ENCODE measurements around the gene DDX20. TPM values are rescaled to one million over a fixed set of nuclear protein-coding genes. Genes with fewer than 3 reads are reported as not detected.

Gene DDX20
- total and polyA plus RNA-seq, 4 experiments from 2014 or later: 10.1 to 26.0 (median 18.0) TPM

DNA sequence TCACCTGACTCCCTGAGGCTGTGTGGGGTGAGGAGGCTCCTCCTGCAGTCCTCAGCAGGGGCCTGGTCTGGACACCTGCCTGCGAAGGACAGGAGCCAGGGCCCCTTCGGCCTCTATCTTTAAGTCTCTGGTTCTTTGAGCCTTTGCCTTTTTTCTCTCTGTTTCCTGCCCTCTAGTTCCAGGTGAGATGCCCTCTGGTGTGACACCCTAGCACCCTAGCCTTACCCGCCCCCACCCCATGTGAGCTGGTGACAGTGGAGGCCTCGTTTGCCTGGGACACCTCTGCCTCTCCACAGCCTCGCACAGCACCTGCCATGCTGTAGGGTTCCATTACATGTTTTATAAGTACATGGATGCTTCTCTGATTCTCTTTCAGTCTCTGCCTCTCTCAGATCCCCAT lies 47.3 kb downstream of the DDX20 start:
- intact Hi-C loops (cut with micrococcal nuclease): no loop called here
- no peak overlapping the region for H3K4me3 Mint-ChIP-seq
- Histone ChIP-seq H3K4me3 (ENCODE audit: low read length in 2 of 2) (no peak overlapping the region), H3K27ac (ENCODE audit: low read depth, low read length) (no peak overlapping the region), H3K9me3 (ENCODE audit: control insufficient read depth in 1 of 2, low read length in 2 of 2) (no peaks in the 10 kb centered on the region), H3K27me3 (ENCODE audit: insufficient read depth, low read length) (no peaks in the 10 kb centered on the region), H3K4me1 (ENCODE audit: insufficient read depth, low read length) (peaks cover 5% of the 10 kb centered on the region), H3K36me3 (ENCODE audit: insufficient read depth, low read length) (no peaks in the 10 kb centered on the region)
- peaks cover 0 to 6% (median 0%) of the 10 kb centered on the region in 8 donors for H3K9me3 Mint-ChIP-seq
- no peak for DNase-seq
- H3K27ac Mint-ChIP-seq: no peak overlapping the region
- no peaks in the 10 kb centered on the region for H3K36me3 Mint-ChIP-seq
- H3K4me1 Mint-ChIP-seq: peaks cover 0 to 3% (median 0%) of the 10 kb centered on the region in 4 donors
- POLR2A ChIA-PET (ENCODE audit: partially characterized antibody): no interaction called here
- CTCF ChIA-PET (ENCODE audit: partially characterized antibody): no interaction called here
- H3K27me3 Mint-ChIP-seq: peaks cover 7 to 9% of the 10 kb centered on the region in 2 donors

DNA sequence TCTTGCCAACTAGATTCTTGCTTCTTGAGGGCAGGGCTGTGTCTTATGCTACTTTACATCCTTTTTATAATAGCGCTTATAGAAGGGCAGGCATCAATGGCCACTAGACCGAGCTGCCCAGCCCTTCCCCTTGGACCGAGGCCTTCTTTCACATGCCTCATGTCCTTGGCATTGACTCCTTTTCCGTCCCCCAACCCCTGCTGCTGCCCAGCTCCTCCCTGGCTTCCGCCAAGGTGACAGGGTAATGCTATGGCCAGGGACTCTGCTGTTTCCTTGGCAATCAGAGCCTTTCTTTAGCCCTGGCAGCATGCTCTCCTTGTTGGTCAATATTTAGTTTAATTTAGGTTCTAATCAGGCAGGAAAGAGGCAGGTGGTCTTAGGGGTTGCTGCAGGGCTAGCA lies 48.2 kb downstream of the DDX20 start:
- H3K36me3 ChIP-seq (ENCODE audit: insufficient read depth, low read length): no peaks in the 10 kb centered on the region
- intact Hi-C loops (cut with micrococcal nuclease): no loop called here
- no peak overlapping the region for H3K4me3 ChIP-seq (ENCODE audit: low read length in 2 of 2)
- CTCF ChIA-PET (ENCODE audit: partially characterized antibody): no interaction called here
- H3K4me1 ChIP-seq (ENCODE audit: insufficient read depth, low read length): peaks cover 5% of the 10 kb centered on the region
- H3K9me3 Mint-ChIP-seq: peaks cover 0 to 5% (median 0%) of the 10 kb centered on the region in 8 donors
- DNase-seq: no peak
- H3K27me3 Mint-ChIP-seq: peaks cover 8 to 9% of the 10 kb centered on the region in 2 donors
- no peak overlapping the region for H3K27ac Mint-ChIP-seq
- H3K27me3 ChIP-seq (ENCODE audit: insufficient read depth, low read length): no peaks in the 10 kb centered on the region
- H3K4me3 Mint-ChIP-seq: no peak overlapping the region
- no peak overlapping the region for H3K27ac ChIP-seq (ENCODE audit: low read depth, low read length)
- POLR2A ChIA-PET (ENCODE audit: partially characterized antibody): no interaction called here
- H3K36me3 Mint-ChIP-seq: no peaks in the 10 kb centered on the region
- peaks cover 0 to 3% (median 0%) of the 10 kb centered on the region in 4 donors for H3K4me1 Mint-ChIP-seq
- no peaks in the 10 kb centered on the region for H3K9me3 ChIP-seq (ENCODE audit: control insufficient read depth in 1 of 2, low read length in 2 of 2)

DNA sequence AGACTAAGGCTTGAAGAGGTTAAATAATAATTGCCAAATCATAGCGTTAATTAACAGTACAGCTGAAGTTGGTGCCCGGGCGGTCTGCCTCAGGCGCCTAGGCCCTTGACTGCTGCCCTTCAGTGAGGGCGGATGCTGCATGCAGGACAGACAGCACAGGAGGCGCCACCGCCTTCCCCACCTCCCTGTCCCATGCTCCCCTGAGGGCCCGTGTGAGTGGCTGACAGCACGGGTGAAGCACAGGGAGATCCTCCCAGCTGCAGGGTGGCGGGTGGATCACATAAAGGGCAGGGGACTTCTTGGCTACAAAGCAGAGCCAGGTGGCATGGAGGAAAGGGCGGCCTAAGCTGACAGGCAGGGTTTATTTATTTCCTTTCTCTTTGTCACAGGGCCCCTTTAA lies 49.1 kb downstream of the DDX20 start:
- POLR2A ChIA-PET (ENCODE audit: partially characterized antibody): no interaction called here
- H3K27me3 Mint-ChIP-seq: peaks cover 4 to 7% of the 10 kb centered on the region in 2 donors
- peaks cover 0 to 3% (median 0%) of the 10 kb centered on the region in 4 donors for H3K4me1 Mint-ChIP-seq
- no peak overlapping the region for H3K4me3 Mint-ChIP-seq
- no peaks in the 10 kb centered on the region for H3K9me3 Mint-ChIP-seq
- Histone ChIP-seq H3K4me1 (ENCODE audit: insufficient read depth, low read length) (peaks cover 5% of the 10 kb centered on the region), H3K9me3 (ENCODE audit: control insufficient read depth in 1 of 2, low read length in 2 of 2) (no peaks in the 10 kb centered on the region), H3K27ac (ENCODE audit: low read depth, low read length) (no peak overlapping the region), H3K36me3 (ENCODE audit: insufficient read depth, low read length) (no peaks in the 10 kb centered on the region), H3K27me3 (ENCODE audit: insufficient read depth, low read length) (no peaks in the 10 kb centered on the region), H3K4me3 (ENCODE audit: low read length in 2 of 2) (no peak overlapping the region)
- intact Hi-C loops (cut with micrococcal nuclease): no loop called here
- H3K27ac Mint-ChIP-seq: no peak overlapping the region
- no peaks in the 10 kb centered on the region for H3K36me3 Mint-ChIP-seq
- CTCF ChIA-PET (ENCODE audit: partially characterized antibody): no interaction called here
- no peak for DNase-seq

DNA sequence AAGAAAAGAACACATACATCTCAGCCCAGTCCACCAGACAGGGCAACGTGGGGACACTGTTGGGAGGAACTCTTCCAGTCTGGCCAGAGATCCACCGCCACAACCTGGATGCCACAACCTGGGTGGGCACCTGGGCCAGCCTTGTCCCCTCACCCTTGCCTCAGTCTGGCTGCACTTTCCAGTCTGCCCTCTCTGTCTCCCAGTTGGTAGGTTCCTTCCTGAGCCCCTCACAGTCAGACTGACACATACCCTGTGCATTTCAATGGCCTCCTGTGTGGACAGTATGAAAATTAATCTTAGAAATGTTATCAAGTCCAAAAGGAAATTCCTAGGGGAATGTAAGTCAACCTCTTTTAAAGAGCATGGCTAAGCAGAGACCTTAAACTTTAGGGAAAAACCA lies 49.5 kb downstream of the DDX20 start:
- DNase-seq: no peak
- Histone ChIP-seq H3K4me1 (ENCODE audit: insufficient read depth, low read length) (peaks cover 5% of the 10 kb centered on the region), H3K4me3 (ENCODE audit: low read length in 2 of 2) (no peak overlapping the region), H3K9me3 (ENCODE audit: control insufficient read depth in 1 of 2, low read length in 2 of 2) (no peaks in the 10 kb centered on the region), H3K27ac (ENCODE audit: low read depth, low read length) (no peak overlapping the region), H3K36me3 (ENCODE audit: insufficient read depth, low read length) (no peaks in the 10 kb centered on the region), H3K27me3 (ENCODE audit: insufficient read depth, low read length) (no peaks in the 10 kb centered on the region)
- peaks cover 0 to 3% (median 0%) of the 10 kb centered on the region in 4 donors for H3K4me1 Mint-ChIP-seq
- H3K27me3 Mint-ChIP-seq: peaks cover 4 to 7% of the 10 kb centered on the region in 2 donors
- POLR2A ChIA-PET (ENCODE audit: partially characterized antibody): no interaction called here
- no peaks in the 10 kb centered on the region for H3K36me3 Mint-ChIP-seq
- intact Hi-C loops (cut with micrococcal nuclease): no loop called here
- CTCF ChIA-PET (ENCODE audit: partially characterized antibody): no interaction called here
- H3K4me3 Mint-ChIP-seq: no peak overlapping the region
- no peak overlapping the region for H3K27ac Mint-ChIP-seq
- H3K9me3 Mint-ChIP-seq: no peaks in the 10 kb centered on the region

DNA sequence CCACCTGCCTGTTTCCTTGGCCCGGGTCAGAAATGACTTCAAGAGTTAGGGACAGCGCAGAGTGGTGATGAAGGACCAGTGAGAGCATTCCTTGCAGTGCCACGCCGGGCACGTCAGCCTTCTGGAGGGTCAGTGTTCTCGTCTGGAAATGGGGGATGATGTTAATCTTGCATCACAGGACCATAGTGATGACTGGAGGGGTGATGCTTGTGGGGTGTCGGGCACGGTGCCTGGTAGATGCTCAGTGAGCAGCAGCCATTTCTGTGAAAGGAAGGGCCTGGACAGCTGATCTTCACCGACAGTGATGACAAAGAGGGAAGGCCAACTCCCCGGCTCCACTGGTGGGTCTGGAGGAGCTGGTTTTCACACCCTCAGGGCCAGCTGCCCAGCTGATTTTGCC lies 56.2 kb downstream of the DDX20 start:
- Mint-ChIP-seq H3K4me1 (peaks cover 0 to 1% (median 0%) of the 10 kb centered on the region in 4 donors), H3K36me3 (no peaks in the 10 kb centered on the region), H3K9me3 (no peaks in the 10 kb centered on the region), H3K27ac (no peak overlapping the region), H3K27me3 (peaks cover 0 to 2% of the 10 kb centered on the region in 2 donors), H3K4me3 (no peak overlapping the region)
- intact Hi-C loops (cut with micrococcal nuclease): no loop called here
- H3K27me3 ChIP-seq (ENCODE audit: insufficient read depth, low read length): no peaks in the 10 kb centered on the region
- H3K4me1 ChIP-seq (ENCODE audit: insufficient read depth, low read length): no peaks in the 10 kb centered on the region
- ChIA-PET CTCF (ENCODE audit: partially characterized antibody) (no interaction called here), POLR2A (ENCODE audit: partially characterized antibody) (no interaction called here)
- no peaks in the 10 kb centered on the region for H3K9me3 ChIP-seq (ENCODE audit: control insufficient read depth in 1 of 2, low read length in 2 of 2)
- no peaks in the 10 kb centered on the region for H3K36me3 ChIP-seq (ENCODE audit: insufficient read depth, low read length)
- H3K4me3 ChIP-seq (ENCODE audit: low read length in 2 of 2): no peak overlapping the region
- no peak for DNase-seq
- H3K27ac ChIP-seq (ENCODE audit: low read depth, low read length): no peak overlapping the region

DNA sequence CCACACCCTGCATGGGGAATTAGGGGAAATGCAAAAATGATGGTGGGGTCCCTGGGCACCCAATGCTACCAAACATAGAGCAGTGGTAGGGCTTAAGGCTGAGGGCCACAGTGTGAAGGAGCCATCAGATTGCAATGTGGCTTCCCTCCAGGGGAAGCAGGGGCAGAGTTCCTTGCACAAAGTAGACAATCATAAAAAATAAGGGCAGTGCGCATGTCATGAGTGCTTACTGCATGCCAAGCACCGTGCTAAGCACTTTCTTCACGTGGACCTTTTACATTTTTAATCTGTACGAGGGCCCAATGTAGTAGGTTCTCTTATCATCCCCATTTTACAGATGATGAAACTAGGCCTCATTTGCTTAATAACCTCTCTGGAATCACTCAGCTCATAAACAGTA lies 56.6 kb downstream of the DDX20 start:
- ChIA-PET POLR2A (ENCODE audit: partially characterized antibody) (no interaction called here), CTCF (ENCODE audit: partially characterized antibody) (no interaction called here)
- Histone ChIP-seq H3K27ac (ENCODE audit: low read depth, low read length) (no peak overlapping the region), H3K27me3 (ENCODE audit: insufficient read depth, low read length) (no peaks in the 10 kb centered on the region), H3K4me1 (ENCODE audit: insufficient read depth, low read length) (no peaks in the 10 kb centered on the region), H3K4me3 (ENCODE audit: low read length in 2 of 2) (no peak overlapping the region), H3K36me3 (ENCODE audit: insufficient read depth, low read length) (no peaks in the 10 kb centered on the region), H3K9me3 (ENCODE audit: control insufficient read depth in 1 of 2, low read length in 2 of 2) (no peaks in the 10 kb centered on the region)
- no peaks in the 10 kb centered on the region for H3K9me3 Mint-ChIP-seq
- H3K4me3 Mint-ChIP-seq: no peak overlapping the region
- no peaks in the 10 kb centered on the region for H3K4me1 Mint-ChIP-seq
- H3K27ac Mint-ChIP-seq: no peak overlapping the region
- intact Hi-C loops (cut with micrococcal nuclease): no loop called here
- H3K36me3 Mint-ChIP-seq: no peaks in the 10 kb centered on the region
- H3K27me3 Mint-ChIP-seq: peaks cover 0 to 2% of the 10 kb centered on the region in 2 donors
- DNase-seq: no peak

DNA sequence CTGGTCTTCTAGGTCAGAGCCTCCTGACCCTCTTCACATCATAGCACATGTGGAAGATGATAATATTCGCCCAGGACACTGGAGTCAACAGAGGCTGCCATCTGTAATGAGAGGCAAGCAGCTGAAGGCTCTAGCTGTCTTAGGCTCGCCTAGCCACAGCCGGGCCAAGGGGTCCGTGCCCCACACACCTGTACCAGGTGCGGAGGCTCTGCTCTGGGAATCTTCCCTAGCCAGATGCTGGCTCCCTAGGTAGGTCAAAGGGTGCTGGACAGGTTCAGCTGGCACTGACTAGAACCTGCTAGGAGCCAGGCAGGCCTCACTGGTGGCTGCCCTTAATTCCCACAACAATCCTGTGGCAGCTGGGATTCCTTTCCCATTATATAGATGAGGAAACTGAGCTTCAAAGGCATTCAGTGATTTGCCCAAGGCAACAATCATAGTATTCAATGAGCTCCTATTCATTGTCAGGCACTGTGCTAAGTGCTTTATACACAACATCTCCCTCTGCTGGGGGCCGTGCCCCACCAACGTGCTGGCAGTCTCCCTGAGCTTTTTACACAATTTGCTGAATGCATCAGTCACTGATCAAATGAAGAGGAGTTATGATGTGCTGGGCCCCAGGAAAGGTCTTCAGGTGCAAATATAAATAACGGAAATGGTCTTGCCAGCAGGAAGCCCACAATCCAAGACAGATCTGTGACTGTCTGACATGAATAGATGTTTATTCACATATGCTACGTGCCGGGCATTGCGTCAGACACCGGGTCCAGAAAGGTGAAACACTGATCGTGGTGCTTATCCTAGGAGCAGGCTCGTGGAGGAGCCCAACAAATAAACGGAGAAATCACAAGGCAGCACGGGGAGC lies 58.0 kb downstream of the DDX20 start:
- Mint-ChIP-seq H3K4me3 (no peak overlapping the region), H3K4me1 (no peaks in the 10 kb centered on the region), H3K27ac (peak overlapping the region in 1 of 7 donors; percentile 34), H3K36me3 (no peaks in the 10 kb centered on the region), H3K9me3 (no peaks in the 10 kb centered on the region), H3K27me3 (peaks cover 0 to 2% of the 10 kb centered on the region in 2 donors)
- CTCF ChIA-PET (ENCODE audit: partially characterized antibody): no interaction called here
- no peaks in the 10 kb centered on the region for H3K4me1 ChIP-seq (ENCODE audit: insufficient read depth, low read length)
- H3K36me3 ChIP-seq (ENCODE audit: insufficient read depth, low read length): no peaks in the 10 kb centered on the region
- DNase-seq: no peak
- no peak overlapping the region for H3K4me3 ChIP-seq (ENCODE audit: low read length in 2 of 2)
- no peak overlapping the region for H3K27ac ChIP-seq (ENCODE audit: low read depth, low read length)
- POLR2A ChIA-PET (ENCODE audit: partially characterized antibody): no interaction called here
- intact Hi-C loops (cut with micrococcal nuclease): no loop called here
- H3K9me3 ChIP-seq (ENCODE audit: control insufficient read depth in 1 of 2, low read length in 2 of 2): no peaks in the 10 kb centered on the region
- no peaks in the 10 kb centered on the region for H3K27me3 ChIP-seq (ENCODE audit: insufficient read depth, low read length)
